Measurements from ENCODE around the gene PRSS53.

DNA sequence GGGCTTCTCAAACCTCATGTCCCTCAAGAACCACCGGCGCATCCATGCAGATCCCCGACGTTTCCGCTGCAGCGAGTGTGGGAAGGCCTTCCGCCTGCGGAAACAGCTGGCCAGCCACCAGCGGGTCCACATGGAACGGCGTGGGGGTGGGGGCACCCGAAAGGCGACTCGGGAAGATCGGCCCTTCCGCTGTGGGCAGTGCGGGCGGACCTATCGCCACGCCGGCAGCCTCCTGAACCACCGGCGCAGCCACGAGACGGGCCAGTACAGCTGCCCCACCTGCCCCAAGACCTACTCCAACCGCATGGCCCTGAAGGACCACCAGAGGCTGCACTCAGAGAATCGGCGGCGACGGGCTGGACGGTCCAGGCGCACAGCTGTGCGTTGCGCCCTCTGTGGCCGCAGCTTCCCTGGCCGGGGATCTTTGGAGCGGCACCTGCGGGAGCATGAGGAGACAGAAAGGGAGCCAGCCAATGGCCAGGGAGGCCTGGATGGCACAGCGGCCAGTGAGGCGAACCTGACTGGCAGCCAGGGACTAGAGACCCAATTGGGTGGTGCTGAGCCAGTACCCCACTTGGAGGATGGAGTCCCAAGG is 8.6 kb downstream of the PRSS53 start:
- no peak for TF ChIP-seq POLR2A (IDR thresholded peaks at IDR 0.05)
- TF ChIP-seq, protein P1, sequence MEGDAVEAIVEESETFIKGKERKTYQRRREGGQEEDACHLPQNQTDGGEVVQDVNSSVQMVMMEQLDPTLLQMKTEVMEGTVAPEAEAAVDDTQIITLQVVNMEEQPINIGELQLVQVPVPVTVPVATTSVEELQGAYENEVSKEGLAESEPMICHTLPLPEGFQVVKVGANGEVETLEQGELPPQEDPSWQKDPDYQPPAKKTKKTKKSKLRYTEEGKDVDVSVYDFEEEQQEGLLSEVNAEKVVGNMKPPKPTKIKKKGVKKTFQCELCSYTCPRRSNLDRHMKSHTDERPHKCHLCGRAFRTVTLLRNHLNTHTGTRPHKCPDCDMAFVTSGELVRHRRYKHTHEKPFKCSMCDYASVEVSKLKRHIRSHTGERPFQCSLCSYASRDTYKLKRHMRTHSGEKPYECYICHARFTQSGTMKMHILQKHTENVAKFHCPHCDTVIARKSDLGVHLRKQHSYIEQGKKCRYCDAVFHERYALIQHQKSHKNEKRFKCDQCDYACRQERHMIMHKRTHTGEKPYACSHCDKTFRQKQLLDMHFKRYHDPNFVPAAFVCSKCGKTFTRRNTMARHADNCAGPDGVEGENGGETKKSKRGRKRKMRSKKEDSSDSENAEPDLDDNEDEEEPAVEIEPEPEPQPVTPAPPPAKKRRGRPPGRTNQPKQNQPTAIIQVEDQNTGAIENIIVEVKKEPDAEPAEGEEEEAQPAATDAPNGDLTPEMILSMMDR (IDR thresholded peaks at IDR 0.05) = no peak
